Ishikawa (cell line): ENCODE measurements around the gene PRKCE.

Experiments
- CEBPB ChIP-seq: IDR thresholded peaks from 2 replicates; pipeline ENCODE4 v1.6.1; 2012
- CREB1 ChIP-seq: IDR thresholded peaks from 2 replicates; pipeline ENCODE4 v1.6.1; 2012; ENCODE audit warnings: low read depth
- EP300 ChIP-seq: IDR thresholded peaks from 2 replicates; pipeline ENCODE4 v1.6.1; 2012; ENCODE audit warnings: borderline replicate concordance
- RAD21 ChIP-seq: IDR thresholded peaks from 2 replicates; pipeline ENCODE4 v1.6.1; 2012; ENCODE audit warnings: low read depth

DNA sequence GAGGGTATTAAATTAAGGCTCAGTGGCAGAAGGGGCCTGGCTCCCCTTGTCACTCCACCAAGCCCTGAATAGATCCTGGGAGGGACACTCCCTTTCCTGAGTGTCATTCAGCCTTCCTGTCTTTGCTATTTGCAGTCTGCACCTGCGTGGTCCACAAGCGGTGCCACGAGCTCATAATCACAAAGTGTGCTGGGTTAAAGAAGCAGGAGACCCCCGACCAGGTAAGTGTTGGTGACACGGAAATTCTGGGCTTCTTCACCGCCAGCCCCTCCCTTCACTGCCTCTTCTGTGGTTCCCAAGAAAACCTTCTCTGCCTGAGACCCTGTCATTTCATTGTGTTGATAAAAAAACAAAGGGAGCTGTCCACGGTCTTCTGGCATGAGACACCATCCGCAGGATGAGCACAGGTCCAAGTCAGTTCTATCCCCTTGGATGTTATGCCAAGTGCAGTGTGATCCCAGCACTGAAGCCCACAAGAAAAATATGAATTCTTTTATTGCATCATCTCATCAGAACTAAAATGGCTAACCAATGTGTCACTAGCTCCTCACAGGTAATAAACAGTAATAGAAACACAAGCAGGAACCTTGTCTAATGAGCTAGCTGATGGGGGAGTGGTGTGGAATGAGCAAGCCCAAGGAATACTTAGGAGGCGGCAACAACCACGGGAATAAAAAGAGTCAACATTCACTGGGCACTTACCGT is 328.8 kb downstream of the PRKCE start:
- TF ChIP-seq RAD21 = no peak
- TF ChIP-seq CEBPB = no peak
- no peak for TF ChIP-seq EP300
- TF ChIP-seq CREB1 = no peak
